Brain microvascular endothelial cell (primary cell): Measurements from ENCODE around the gene MPLKIP.
"Not testable (repeated sequence)": the region's sequence is repeated elsewhere in the genome, so short reads cannot be mapped to it uniquely, and the experiment has no call there.

Source experiments
- DNase-seq: peaks from one replicate; pipeline ENCODE4 v3.0.0-alpha.2; 2020
- H3K27ac ChIP-seq: fragments of 250-450 bp; sonication (Bioruptor Pico); 2 replicates; pipeline ENCODE4 v1.5.1; 2020; ENCODE audit warnings: mild to moderate bottlenecking, moderate library complexity
- H3K27me3 ChIP-seq: fragments of 250-450 bp; sonication (Bioruptor Pico); replicated peaks from 2 replicates; pipeline ENCODE4 v1.5.1; 2020; ENCODE audit warnings: mild to moderate bottlenecking
- H3K36me3 ChIP-seq: fragments of 250-450 bp; sonication (Bioruptor Pico); replicated peaks from 2 replicates; pipeline ENCODE4 v1.5.1; 2020; ENCODE audit warnings: mild to moderate bottlenecking
- H3K4me3 ChIP-seq: 2 replicates; pipeline ENCODE4 v1.5.1; 2011; ENCODE audit warnings: low read depth, mild to moderate bottlenecking, control low read depth, low read length, moderate library complexity
- in situ Hi-C: cut with HindIII; loops from 2 replicates; pipeline ENCODE4 v1.10.0; 2017; ENCODE audit warnings: low sequenced_read_pairs, low pct_ligation_motif_present
- TF ChIP-seq, protein P1 (sequence below): IDR thresholded peaks from 2 replicates; pipeline ENCODE4 v1.5.1; 2011; ENCODE audit warnings: low read depth, mild to moderate bottlenecking, moderate library complexity, low read length, control low read depth, inconsistent platforms; ENCODE audit errors: missing control alignments

The MPLKIP gene

DNA sequence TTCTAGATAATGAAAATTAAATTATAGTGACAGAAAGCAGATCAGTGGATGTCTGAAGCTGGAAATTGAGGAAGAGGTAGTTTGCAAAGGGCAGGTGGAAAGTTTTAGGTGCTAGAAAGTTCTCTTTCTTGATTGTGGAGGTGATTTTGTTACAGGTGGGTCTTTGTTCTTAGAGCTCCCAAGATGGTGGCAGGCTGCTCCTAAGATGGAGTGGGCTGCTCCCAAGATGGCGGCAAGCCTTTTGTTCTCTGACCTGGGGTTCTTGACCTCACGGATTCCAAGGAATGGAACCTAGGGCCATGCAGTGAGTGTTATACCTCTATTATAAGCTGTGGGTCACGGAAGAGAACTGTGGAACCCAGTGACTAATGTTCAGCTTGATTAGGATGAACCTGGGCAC is 32.9 kb upstream of the MPLKIP start:
- no peak overlapping the region for H3K4me3 ChIP-seq
- TF ChIP-seq, protein P1, sequence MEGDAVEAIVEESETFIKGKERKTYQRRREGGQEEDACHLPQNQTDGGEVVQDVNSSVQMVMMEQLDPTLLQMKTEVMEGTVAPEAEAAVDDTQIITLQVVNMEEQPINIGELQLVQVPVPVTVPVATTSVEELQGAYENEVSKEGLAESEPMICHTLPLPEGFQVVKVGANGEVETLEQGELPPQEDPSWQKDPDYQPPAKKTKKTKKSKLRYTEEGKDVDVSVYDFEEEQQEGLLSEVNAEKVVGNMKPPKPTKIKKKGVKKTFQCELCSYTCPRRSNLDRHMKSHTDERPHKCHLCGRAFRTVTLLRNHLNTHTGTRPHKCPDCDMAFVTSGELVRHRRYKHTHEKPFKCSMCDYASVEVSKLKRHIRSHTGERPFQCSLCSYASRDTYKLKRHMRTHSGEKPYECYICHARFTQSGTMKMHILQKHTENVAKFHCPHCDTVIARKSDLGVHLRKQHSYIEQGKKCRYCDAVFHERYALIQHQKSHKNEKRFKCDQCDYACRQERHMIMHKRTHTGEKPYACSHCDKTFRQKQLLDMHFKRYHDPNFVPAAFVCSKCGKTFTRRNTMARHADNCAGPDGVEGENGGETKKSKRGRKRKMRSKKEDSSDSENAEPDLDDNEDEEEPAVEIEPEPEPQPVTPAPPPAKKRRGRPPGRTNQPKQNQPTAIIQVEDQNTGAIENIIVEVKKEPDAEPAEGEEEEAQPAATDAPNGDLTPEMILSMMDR = no peak
- H3K36me3 ChIP-seq = no peaks in the 10 kb centered on the region
- in situ Hi-C loops = no loop called here
- no peak overlapping the region for H3K27ac ChIP-seq
- no peaks in the 10 kb centered on the region for H3K27me3 ChIP-seq
- no peak for DNase-seq

DNA sequence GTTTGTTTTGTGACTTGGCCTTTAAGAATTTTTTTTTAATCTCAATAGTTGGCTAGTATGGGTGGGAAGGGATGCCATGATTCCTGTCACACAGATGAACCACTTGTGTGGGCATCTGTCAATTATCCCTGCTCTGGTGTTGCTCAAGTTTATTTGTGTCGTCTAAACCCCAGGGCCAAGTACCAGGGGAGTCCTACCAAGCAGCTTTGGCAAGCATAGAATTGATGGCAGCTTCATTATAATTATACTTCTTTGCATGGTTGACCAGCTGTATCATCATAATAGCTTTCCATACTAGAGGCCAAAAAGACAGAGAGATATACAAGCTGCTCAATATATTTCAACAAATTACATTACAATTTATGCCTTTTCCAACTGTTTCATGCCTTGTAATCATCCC is 30.8 kb upstream of the MPLKIP start:
- in situ Hi-C loops = no loop called here
- Histone ChIP-seq H3K4me3 (no peak overlapping the region), H3K36me3 (no peaks in the 10 kb centered on the region), H3K27me3 (no peaks in the 10 kb centered on the region), H3K27ac (no peak overlapping the region)
- DNase-seq = no peak
- TF ChIP-seq, protein P1 = no peak

DNA sequence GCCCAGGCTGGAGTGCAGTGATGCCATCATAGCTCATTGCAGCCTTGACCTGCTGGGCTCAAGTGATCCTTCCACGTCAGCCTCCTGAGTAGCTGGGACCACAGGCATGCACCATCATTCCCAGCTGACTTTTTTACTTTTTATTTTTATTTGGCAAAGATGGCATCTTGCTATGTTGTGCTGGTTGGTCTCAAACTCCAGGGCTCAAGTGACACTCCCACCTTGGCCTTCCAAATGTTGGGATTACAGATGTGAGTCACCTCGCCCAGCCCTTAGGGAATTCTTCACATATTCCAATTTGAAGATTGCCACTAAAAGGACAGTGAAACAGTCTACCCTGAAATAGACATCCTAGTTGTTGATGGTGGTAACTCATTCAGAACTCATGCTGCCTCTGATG is 28.1 kb upstream of the MPLKIP start:
- TF ChIP-seq, protein P1 = no peak
- no peak overlapping the region for H3K4me3 ChIP-seq
- no peaks in the 10 kb centered on the region for H3K27me3 ChIP-seq
- H3K36me3 ChIP-seq = no peaks in the 10 kb centered on the region
- DNase-seq = peak; percentile 28
- H3K27ac ChIP-seq = no peak overlapping the region
- in situ Hi-C loops = no loop called here

DNA sequence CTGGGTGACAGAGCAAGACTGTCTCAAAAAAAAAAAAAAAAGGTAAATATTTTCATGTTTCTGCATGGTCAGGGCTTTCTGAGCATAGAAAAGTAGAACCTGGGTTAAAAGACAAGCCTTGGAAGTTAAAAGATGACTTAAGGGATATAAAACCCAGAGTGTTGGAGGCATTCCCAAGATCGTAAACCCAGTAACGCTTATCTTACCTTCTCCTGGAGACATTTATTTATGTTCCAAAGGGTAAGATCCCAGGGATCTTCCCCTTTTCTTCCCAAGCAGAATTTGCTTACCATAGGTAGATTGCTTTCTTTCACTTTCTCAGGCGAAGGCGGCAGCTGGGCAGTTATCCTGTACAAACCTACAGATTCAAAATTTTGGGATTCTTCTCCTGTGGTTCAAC is 22.6 kb upstream of the MPLKIP start:
- TF ChIP-seq, protein P1 = no peak
- in situ Hi-C loops = no loop called here
- H3K36me3 ChIP-seq = no peaks in the 10 kb centered on the region

DNA sequence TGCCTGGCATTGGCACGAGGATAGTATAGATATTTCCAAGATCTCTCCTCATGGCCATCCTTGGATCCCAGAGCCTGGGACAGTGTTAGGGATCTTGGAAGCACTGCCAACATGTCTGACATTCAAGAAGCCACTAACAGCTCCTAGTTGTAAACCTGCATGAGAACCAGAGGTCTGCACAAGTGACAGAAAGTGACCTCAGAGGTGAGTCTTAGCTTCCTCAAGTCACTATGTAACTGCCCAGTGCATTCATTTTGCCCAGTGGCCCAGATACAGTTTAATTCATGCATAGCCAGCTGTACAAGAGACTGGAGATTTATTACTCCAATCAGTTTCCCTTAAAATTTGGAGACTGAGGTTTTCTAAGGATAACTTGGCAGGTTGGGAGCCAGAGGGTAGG is 17.1 kb upstream of the MPLKIP start:
- TF ChIP-seq, protein P1 = no peak
- no peak overlapping the region for H3K4me3 ChIP-seq
- H3K27ac ChIP-seq = no peak overlapping the region
- H3K36me3 ChIP-seq = no peaks in the 10 kb centered on the region
- in situ Hi-C loops = no loop called here
- no peaks in the 10 kb centered on the region for H3K27me3 ChIP-seq
- DNase-seq = no peak

More for the DNA sequence above, 22.6 kb upstream of the MPLKIP start:
- DNase-seq = no peak
- no peak overlapping the region for H3K4me3 ChIP-seq
- H3K27me3 ChIP-seq = no peaks in the 10 kb centered on the region
- H3K27ac ChIP-seq = no peak overlapping the region

- in situ Hi-C loops = no loop called here
- Histone ChIP-seq H3K4me3 (no peak overlapping the region), H3K27me3 (no peaks in the 10 kb centered on the region), H3K36me3 (no peaks in the 10 kb centered on the region), H3K27ac (no peak overlapping the region)
- TF ChIP-seq, protein P1 = no peak
- no peak for DNase-seq
These were observed 14.2 kb upstream of the MPLKIP start for GRCh38 chr7:40148671-40149070.

DNA sequence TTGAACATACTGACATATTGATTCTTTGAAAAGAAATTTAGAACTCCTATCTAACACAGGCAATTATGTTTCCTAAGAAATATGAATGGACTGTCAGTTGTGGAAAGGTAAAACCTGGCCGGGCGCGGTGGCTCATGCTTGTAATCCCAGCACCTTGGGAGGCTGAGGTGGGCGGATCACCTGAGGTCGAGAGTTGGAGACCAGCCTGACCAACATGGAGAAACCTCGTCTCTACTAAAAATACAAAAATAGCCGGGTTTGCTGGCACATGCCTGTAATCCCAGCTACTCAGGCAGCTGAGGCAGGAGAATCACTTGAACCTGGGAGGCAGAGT is 13.8 kb upstream of the MPLKIP start:
- H3K27me3 ChIP-seq, H3K27ac ChIP-seq, H3K36me3 ChIP-seq, DNase-seq, in situ Hi-C loops, H3K4me3 ChIP-seq: not testable (repeated sequence)
